Thyroid gland (tissue), 4 donors: ENCODE measurements around the gene DIRAS1. TPM values are rescaled to one million over a fixed set of nuclear protein-coding genes. Genes with fewer than 3 reads are reported as not detected.

Experiments
- DNase-seq, 2 donors: peaks; one replicate each; pipeline ENCODE4 v3.0.0-alpha.2; 2019
- H3K27ac ChIP-seq, 3 donors: fragments of 200-600 bp; sonication (generic); 1 replicate in 2 of 3; 2 replicates in 1 of 3; pipeline ENCODE4 v1.5.1; 2016 to 2019; ENCODE audit warnings: mild to moderate bottlenecking in 1 of 3, moderate library complexity in 1 of 3
- H3K27me3 ChIP-seq: fragments of 200-600 bp; sonication (generic); one replicate; pipeline ENCODE4 v1.5.1; 2019
- H3K36me3 ChIP-seq, 2 donors: fragments of 200-600 bp; sonication (generic); one replicate each; pipeline ENCODE4 v1.5.1; 2016 to 2019
- H3K4me1 ChIP-seq, 2 donors: fragments of 200-600 bp; sonication (generic); one replicate each; pipeline ENCODE4 v1.5.1; 2017 to 2019
- H3K4me3 ChIP-seq, 3 donors: fragments of 200-600 bp; sonication (generic); replicated peaks in 1 of 3; 1 replicate in 2 of 3; 2 replicates in 1 of 3; pipeline ENCODE4 v1.5.1; 2016; ENCODE audit warnings: mild to moderate bottlenecking in 1 of 3
- H3K9me3 ChIP-seq: fragments of 200-600 bp; sonication (generic); one replicate; pipeline ENCODE4 v1.5.1; 2017
- CTCF ChIP-seq, 6 experiments: fragments of 200-600 bp in 3 of 6; fragments of 450-650 bp in 3 of 6; sonication (generic) in 3 of 6; IDR thresholded peaks; one replicate each; pipeline ENCODE4 v1.5.1; 2016 to 2019; ENCODE audit warnings: antibody characterized with exemption in 6 of 6, mild to moderate bottlenecking in 2 of 6, inconsistent platforms in 1 of 6, moderate library complexity in 1 of 6
- POLR2A ChIP-seq, 2 donors: fragments of 450-650 bp; IDR thresholded peaks; one replicate each; pipeline ENCODE4 v1.6.1; 2017; ENCODE audit warnings: antibody characterized with exemption in 2 of 2, mild to moderate bottlenecking in 2 of 2, moderate library complexity in 1 of 2
- WGBS, 2 donors: methylation state at CpG; one replicate each; pipeline ENCODE4 v1.1.5; 2017; 5-methylcytosine and 5-hydroxymethylcytosine counted together
- intact Hi-C: fragments of 100-400 bp; cut with DNase I; formaldehyde crosslinking; loops from one replicate; pipeline ENCODE4 v1.15.1; 2023
- total RNA-seq, 4 donors: library from RNA; depleted of rRNA; stranded (reverse); fragments of >200 nt; gene quantifications; one replicate each; pipeline ENCODE4 v1.2.3, GENCODE V29; 2016

Gene DIRAS1
- total RNA-seq, 4 donors from 2014 or later, result 0.27 to 0.67 (median 0.40) TPM

- TF ChIP-seq POLR2A (IDR thresholded peaks at IDR 0.05), result no peak
- TF ChIP-seq CTCF (IDR thresholded peaks at IDR 0.05), result no peak
- DNase-seq, result no peak
- Histone ChIP-seq H3K27ac (no peak overlapping the region), H3K4me1 (peaks cover 7 to 9% of the 10 kb centered on the region in 2 donors), H3K27me3 (no peaks in the 10 kb centered on the region), H3K9me3 (no peaks in the 10 kb centered on the region), H3K4me3 (no peak overlapping the region), H3K36me3 (peaks cover 12 to 16% of the 10 kb centered on the region in 2 donors)
- intact Hi-C loops, result no loop called here
- WGBS, 2 donors, result 93 to 94% methylated on average over 9 to 12 of the region's 12 CpGs
Observed at GRCh38 chr19:2735374-2735773, 14.2 kb upstream of the DIRAS1 start.

GRCh38 chr19:2734589-2735288, 13.6 kb upstream of the DIRAS1 start:
- Histone ChIP-seq H3K27ac (no peak overlapping the region), H3K36me3 (peaks cover 12 to 16% of the 10 kb centered on the region in 2 donors), H3K27me3 (no peaks in the 10 kb centered on the region), H3K4me1 (peaks cover 7 to 9% of the 10 kb centered on the region in 2 donors), H3K4me3 (no peak overlapping the region), H3K9me3 (no peaks in the 10 kb centered on the region)
- 89 to 92% methylated on average over 23 to 26 of the region's 26 CpGs for WGBS, 2 donors
- intact Hi-C loops, result no loop called here
- no peak for DNase-seq
- TF ChIP-seq POLR2A (IDR thresholded peaks at IDR 0.05) (no peak), CTCF (IDR thresholded peaks at IDR 0.05) (no peak)

GRCh38 chr19:2733930-2734588, 12.9 kb upstream of the DIRAS1 start:
- no peak overlapping the region for H3K4me3 ChIP-seq
- TF ChIP-seq CTCF (IDR thresholded peaks at IDR 0.05) (no peak), POLR2A (IDR thresholded peaks at IDR 0.05) (no peak)
- H3K36me3 ChIP-seq, result peaks cover 12 to 16% of the 10 kb centered on the region in 2 donors
- 89 to 91% methylated on average over 35 of the region's 35 CpGs for WGBS, 2 donors
- no peak overlapping the region for H3K27ac ChIP-seq
- no peaks in the 10 kb centered on the region for H3K27me3 ChIP-seq
- peaks cover 3 to 5% of the 10 kb centered on the region in 2 donors for H3K4me1 ChIP-seq
- no peak for DNase-seq
- intact Hi-C loops, result no loop called here
- H3K9me3 ChIP-seq, result no peaks in the 10 kb centered on the region

- H3K36me3 ChIP-seq, result peaks cover 12 to 16% of the 10 kb centered on the region in 2 donors
- H3K4me3 ChIP-seq, result no peak overlapping the region
- no peaks in the 10 kb centered on the region for H3K4me1 ChIP-seq
- 98% methylated on average over 8 of the region's 38 CpGs; no CpG with 5 or more reads in 1 of the 2 donors for WGBS, 2 donors
- DNase-seq, result no peak
- no peaks in the 10 kb centered on the region for H3K9me3 ChIP-seq
- H3K27me3 ChIP-seq, result no peaks in the 10 kb centered on the region
- no peak for TF ChIP-seq POLR2A (IDR thresholded peaks at IDR 0.05)
- TF ChIP-seq CTCF (IDR thresholded peaks at IDR 0.05), result no peak
- intact Hi-C loops, result no loop called here
- no peak overlapping the region for H3K27ac ChIP-seq
Observed at GRCh38 chr19:2732883-2733282, 11.7 kb upstream of the DIRAS1 start.

GRCh38 chr19:2732157-2732725, 11.1 kb upstream of the DIRAS1 start:
- H3K4me1 ChIP-seq, result no peaks in the 10 kb centered on the region
- H3K4me3 ChIP-seq, result no peak overlapping the region
- H3K36me3 ChIP-seq, result peaks cover 12 to 16% of the 10 kb centered on the region in 2 donors
- no peak for DNase-seq
- intact Hi-C loops, result no loop called here
- WGBS, 2 donors, result 91 to 94% methylated on average over 10 to 31 of the region's 33 CpGs
- TF ChIP-seq CTCF (IDR thresholded peaks at IDR 0.05) (no peak), POLR2A (IDR thresholded peaks at IDR 0.05) (no peak)
- no peak overlapping the region for H3K27ac ChIP-seq
- no peaks in the 10 kb centered on the region for H3K27me3 ChIP-seq
- no peaks in the 10 kb centered on the region for H3K9me3 ChIP-seq
